OCI-LY7 (cell line): ENCODE results near the gene PLCB3. TPM values are rescaled to one million over a fixed set of nuclear protein-coding genes. Genes with fewer than 3 reads are reported as not detected.

Source experiments
- BruUV-seq: library from RNA; stranded (reverse); fragments of 400-500 nt; replicated peaks from 2 replicates; lab custom pipeline; 2021; lab: Mats Ljungman, UMichigan
- CTCF ChIA-PET: fragments of 300-600 bp; sonication (Branson Sonifier 250); formaldehyde crosslinking; loops from one replicate; lab custom pipeline; 2022; ENCODE audit warnings: antibody characterized with exemption; ENCODE audit not compliant: unreplicated experiment; lab: Charles Lee
- POLR2A ChIA-PET: fragments of 300-600 bp; sonication (Branson Sonifier 250); formaldehyde crosslinking; loops from one replicate; lab custom pipeline; 2022; ENCODE audit warnings: antibody characterized with exemption; lab: Charles Lee
- DNase-seq: peaks from one replicate; pipeline ENCODE4 v3.0.0-alpha.2; 2015; ENCODE audit warnings: low spot score
- H2AFZ ChIP-seq: fragments of 200-600 bp; sonication (generic), shearing (Covaris generic); 2 replicates; pipeline ENCODE4 v1.6.1; 2014; ENCODE audit warnings: mild to moderate bottlenecking, antibody characterized with exemption, low read length, moderate library complexity
- H3K27ac ChIP-seq: fragments of 200-600 bp; sonication (generic); 2 replicates; pipeline ENCODE4 v1.5.1; 2014; ENCODE audit warnings: mixed run types, low read depth, mild to moderate bottlenecking, moderate library complexity, low read length, inconsistent platforms; ENCODE audit not compliant: poor library complexity, severe bottlenecking
- H3K36me3 ChIP-seq: fragments of 200-600 bp; sonication (generic); 2 replicates; pipeline ENCODE4 v1.6.1; 2014; ENCODE audit warnings: mild to moderate bottlenecking, antibody characterized with exemption, low read length, moderate library complexity, mixed read lengths; ENCODE audit not compliant: insufficient read depth
- H3K4me1 ChIP-seq: fragments of 200-600 bp; sonication (generic); 2 replicates; pipeline ENCODE4 v1.5.1; 2014; ENCODE audit warnings: mild to moderate bottlenecking, low read length; ENCODE audit not compliant: insufficient read depth, poor library complexity, severe bottlenecking
- H3K4me2 ChIP-seq: fragments of 200-600 bp; sonication (generic); 2 replicates; pipeline ENCODE4 v1.6.1; 2014; ENCODE audit warnings: mild to moderate bottlenecking, low read length
- H3K4me3 ChIP-seq: fragments of 200-600 bp; sonication (generic); 2 replicates; pipeline ENCODE4 v1.5.1; 2014; ENCODE audit warnings: mild to moderate bottlenecking, low read depth, low read length; ENCODE audit not compliant: poor library complexity, severe bottlenecking
- H3K79me2 ChIP-seq: fragments of 200-600 bp; sonication (generic); 2 replicates; pipeline ENCODE4 v1.6.1; 2016; ENCODE audit warnings: low read depth, mild to moderate bottlenecking, low read length, moderate library complexity, mixed read lengths; ENCODE audit not compliant: insufficient read depth
- H3K9me2 ChIP-seq: fragments of 200-600 bp; sonication (generic); 2 replicates; pipeline ENCODE4 v1.6.1; 2016; ENCODE audit warnings: mild to moderate bottlenecking, low read length, mixed read lengths; ENCODE audit not compliant: insufficient read depth
- H3K9me3 ChIP-seq: fragments of 200-600 bp; sonication (generic); 2 replicates; pipeline ENCODE4 v1.6.1; 2014; ENCODE audit warnings: mild to moderate bottlenecking, mixed run types, low read length, mixed read lengths
- H4K20me1 ChIP-seq: fragments of 200-600 bp; sonication (generic); 2 replicates; pipeline ENCODE4 v1.6.1; 2014; ENCODE audit warnings: mild to moderate bottlenecking, antibody characterized with exemption, low read length, moderate library complexity, mixed read lengths; ENCODE audit not compliant: insufficient read depth
- CTCF ChIP-seq: fragments of 200-600 bp; sonication (generic); conservative IDR thresholded peaks from 2 replicates; pipeline ENCODE4 v1.5.1; 2014; ENCODE audit warnings: mild to moderate bottlenecking, antibody characterized with exemption, low read length, moderate library complexity, mixed read lengths
- EZH2phosphoT487 ChIP-seq: fragments of 200-600 bp; sonication (generic); IDR thresholded peaks from 2 replicates; pipeline ENCODE4 v1.6.1; 2018; ENCODE audit warnings: low read depth, borderline replicate concordance, mild to moderate bottlenecking, mixed run types, antibody characterized with exemption, low read length, moderate library complexity, mixed read lengths
- intact Hi-C: fragments of 100-400 bp; cut with micrococcal nuclease; formaldehyde crosslinking; loops from one replicate; pipeline ENCODE4 v1.10.0; 2022; ENCODE audit not compliant: unreplicated experiment
- total RNA-seq, 2 experiments: library from RNA; depleted of rRNA in 1 of 2; stranded (reverse); fragments of >200 nt in 1 of 2; shearing (Covaris generic) in 1 of 2; gene quantifications; 2 replicates each; pipeline ENCODE4 v1.2.3, GENCODE V29; 2014 to 2022

The PLCB3 gene
- total RNA-seq, 2 experiments from 2014 or later: 7.6 to 10.3 TPM

- H3K4me1 ChIP-seq: peaks cover 60% of the 10 kb centered on the region
- TF ChIP-seq EZH2phosphoT487 (no peak), CTCF (no peak)
Measured at GRCh38 chr11:64249563-64250414, 1.5 kb upstream of the PLCB3 start.

DNA sequence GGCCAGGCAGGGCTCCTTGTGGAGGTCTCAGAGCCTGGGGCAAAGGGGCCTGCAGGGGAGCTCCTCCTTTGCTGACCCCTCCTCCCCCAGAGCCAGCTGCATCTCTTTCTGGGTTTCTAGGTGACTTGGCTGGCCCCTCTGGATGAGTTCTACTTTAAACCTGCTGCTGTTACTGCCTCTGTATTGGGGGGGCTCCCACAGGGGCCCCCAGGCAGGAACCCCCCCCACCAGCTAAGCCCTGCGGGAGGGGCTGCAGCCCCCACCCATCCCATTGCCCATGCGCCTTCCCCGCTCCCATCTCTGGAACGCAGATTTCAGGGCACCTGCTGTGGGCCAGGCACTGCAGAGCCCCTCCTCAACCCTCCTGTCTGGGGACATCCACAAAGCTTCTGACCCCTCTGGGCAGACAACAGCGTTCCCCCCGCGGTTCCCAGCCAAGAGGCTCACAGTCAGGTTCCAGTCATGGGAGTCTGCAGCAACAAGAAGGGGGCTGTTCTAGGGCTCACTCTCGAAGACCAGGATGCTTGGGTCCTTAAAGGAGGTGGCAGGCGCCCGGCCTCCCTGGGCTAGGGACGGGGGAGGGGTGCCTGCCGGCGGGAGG lies 815 bp upstream of the PLCB3 start:
- no peaks in the 10 kb centered on the region for H3K36me3 ChIP-seq
- H3K4me3 ChIP-seq: peak overlapping the region; percentile 76
- peak overlapping the region; percentile 98 for H3K4me2 ChIP-seq
- POLR2A ChIA-PET: interaction anchor here (0.7 kb wide), 1 partner anchor 67 kb away, joined by 3 read pairs; the partner anchor contains the start of gene PRDX5
- H3K27ac ChIP-seq: no peak overlapping the region
- peak overlapping the region; percentile 63; the same call in 1 of the 2 replicates for H2AFZ ChIP-seq
- H3K4me1 ChIP-seq: peaks cover 55% of the 10 kb centered on the region
- TF ChIP-seq CTCF: no peak
- no peak for TF ChIP-seq EZH2phosphoT487
- no peak for DNase-seq
- peaks cover 8% of the 10 kb centered on the region for H3K79me2 ChIP-seq
- no peaks in the 10 kb centered on the region for H3K9me2 ChIP-seq
- intact Hi-C loops: loop anchor here (1.0 kb wide), 1 partner anchor 19 kb away; no protein-coding TSS in a partner anchor
- BruUV-seq: no TSS peak
- no peaks in the 10 kb centered on the region for H3K9me3 ChIP-seq
- no peaks in the 10 kb centered on the region for H4K20me1 ChIP-seq
- CTCF ChIA-PET: interaction anchor here (0.5 to 1.4 kb wide), 2 partner anchors 46 to 494 kb away, joined by 3 read pairs; no protein-coding TSS in a partner anchor

More at GRCh38 chr11:64249563-64250414, 1.5 kb upstream of the PLCB3 start:
- no peak overlapping the region for H3K4me3 ChIP-seq
- no peak overlapping the region for H2AFZ ChIP-seq
- no TSS peak for BruUV-seq
- ChIA-PET POLR2A (interaction anchor here (0.7 kb wide), 1 partner anchor 68 kb away, joined by 3 read pairs; the partner anchor contains the start of gene PRDX5), CTCF (interaction anchor here (0.8 to 1.4 kb wide), 2 partner anchors 9 to 45 kb away, joined by 3 read pairs; no protein-coding TSS in a partner anchor)
- no peaks in the 10 kb centered on the region for H3K9me3 ChIP-seq
- intact Hi-C loops: no loop called here
- peak overlapping the region; percentile 24; the same call in 1 of the 2 replicates for H3K4me2 ChIP-seq
- H3K79me2 ChIP-seq: peaks cover 15% of the 10 kb centered on the region
- H3K9me2 ChIP-seq: no peaks in the 10 kb centered on the region
- DNase-seq: no peak
- peaks cover 5% of the 10 kb centered on the region; the same call in 1 of the 2 replicates for H3K36me3 ChIP-seq
- no peaks in the 10 kb centered on the region for H4K20me1 ChIP-seq
- no peak overlapping the region for H3K27ac ChIP-seq
